Measurements from ENCODE around the gene ASTN2.

DNA sequence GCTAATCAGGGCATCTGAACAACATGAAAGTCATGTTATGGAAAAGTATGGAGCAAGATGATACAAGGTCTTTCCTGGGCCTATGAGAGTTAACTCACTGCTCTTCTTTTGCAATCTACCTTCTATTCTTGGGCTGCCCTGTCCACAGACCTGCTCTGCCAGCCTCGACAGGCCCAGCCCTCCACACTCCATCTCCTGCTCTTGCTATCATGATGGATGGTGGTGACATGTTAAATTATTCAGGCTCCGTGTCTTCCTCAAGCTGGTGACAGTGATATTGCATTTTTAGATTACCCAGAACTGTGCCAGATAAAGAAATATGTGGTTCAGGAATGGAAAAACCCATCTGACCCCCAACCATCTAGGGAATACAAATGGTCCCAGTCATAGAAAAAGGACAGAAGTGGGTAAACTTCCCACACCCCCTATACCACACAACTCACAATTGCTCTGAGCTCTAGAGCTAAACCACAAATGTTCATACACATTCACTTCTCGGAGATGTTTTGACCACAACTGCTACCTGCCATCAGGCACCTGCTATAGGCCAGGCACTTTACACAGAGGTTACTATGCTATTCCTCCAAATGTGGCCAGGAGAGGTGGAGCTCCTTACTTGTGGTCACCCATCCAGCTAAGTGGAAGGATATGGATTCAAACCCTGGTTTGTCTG is 311.3 kb downstream of the ASTN2 start:
- TF ChIP-seq POLR2AphosphoS5 (IDR thresholded peaks at IDR 0.05; ENCODE audit: low read depth, low read length): no peak
- TF ChIP-seq TAF1 (IDR thresholded peaks at IDR 0.05; ENCODE audit: borderline replicate concordance, insufficient read depth, low read length): no peak
- no peak for TF ChIP-seq REST (IDR thresholded peaks at IDR 0.05; ENCODE audit: insufficient read depth in 1 of 2, low read depth in 2 of 2, low read length in 2 of 2)

All from PFSK-1 (cell line).